BE2C (cell line): ENCODE measurements around the gene IL1RN.

ENCODE experiments used
- DNase-seq: peaks from one replicate; pipeline ENCODE4 v3.0.0-alpha.2; 2020
- H3K27me3 ChIP-seq: fragments of 250-450 bp; sonication (Bioruptor Pico); 2 replicates; pipeline ENCODE4 v1.5.1; 2020; ENCODE audit warnings: mild to moderate bottlenecking
- H3K36me3 ChIP-seq: fragments of 250-450 bp; sonication (Bioruptor Pico); 2 replicates; pipeline ENCODE4 v1.5.1; 2020; ENCODE audit warnings: mild to moderate bottlenecking
- H3K4me1 ChIP-seq: fragments of 250-450 bp; sonication (Bioruptor Pico); 2 replicates; pipeline ENCODE4 v1.5.1; 2020
- H3K4me3 ChIP-seq: 2 replicates; pipeline ENCODE4 v1.5.1; 2011; ENCODE audit warnings: low read depth, low read length
- H3K9me3 ChIP-seq: fragments of 250-450 bp; sonication (Bioruptor Pico); 2 replicates; pipeline ENCODE4 v1.5.1; 2020
- TF ChIP-seq, protein P1 (sequence below): IDR thresholded peaks from 2 replicates; pipeline ENCODE4 v1.5.1; 2012; ENCODE audit warnings: mild to moderate bottlenecking, low read depth, low read length

Gene IL1RN

GRCh38 chr2:113178891-113179290 is 51.5 kb downstream of the IL1RN start:
- no peaks in the 10 kb centered on the region for H3K4me1 ChIP-seq
- H3K36me3 ChIP-seq: no peaks in the 10 kb centered on the region
- no peak for DNase-seq
- no peak overlapping the region for H3K4me3 ChIP-seq
- no peaks in the 10 kb centered on the region for H3K9me3 ChIP-seq
- TF ChIP-seq, protein P1, sequence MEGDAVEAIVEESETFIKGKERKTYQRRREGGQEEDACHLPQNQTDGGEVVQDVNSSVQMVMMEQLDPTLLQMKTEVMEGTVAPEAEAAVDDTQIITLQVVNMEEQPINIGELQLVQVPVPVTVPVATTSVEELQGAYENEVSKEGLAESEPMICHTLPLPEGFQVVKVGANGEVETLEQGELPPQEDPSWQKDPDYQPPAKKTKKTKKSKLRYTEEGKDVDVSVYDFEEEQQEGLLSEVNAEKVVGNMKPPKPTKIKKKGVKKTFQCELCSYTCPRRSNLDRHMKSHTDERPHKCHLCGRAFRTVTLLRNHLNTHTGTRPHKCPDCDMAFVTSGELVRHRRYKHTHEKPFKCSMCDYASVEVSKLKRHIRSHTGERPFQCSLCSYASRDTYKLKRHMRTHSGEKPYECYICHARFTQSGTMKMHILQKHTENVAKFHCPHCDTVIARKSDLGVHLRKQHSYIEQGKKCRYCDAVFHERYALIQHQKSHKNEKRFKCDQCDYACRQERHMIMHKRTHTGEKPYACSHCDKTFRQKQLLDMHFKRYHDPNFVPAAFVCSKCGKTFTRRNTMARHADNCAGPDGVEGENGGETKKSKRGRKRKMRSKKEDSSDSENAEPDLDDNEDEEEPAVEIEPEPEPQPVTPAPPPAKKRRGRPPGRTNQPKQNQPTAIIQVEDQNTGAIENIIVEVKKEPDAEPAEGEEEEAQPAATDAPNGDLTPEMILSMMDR: no peak
- H3K27me3 ChIP-seq: no peaks in the 10 kb centered on the region

GRCh38 chr2:113179446-113180045 is 52.1 kb downstream of the IL1RN start:
- no peaks in the 10 kb centered on the region for H3K27me3 ChIP-seq
- H3K36me3 ChIP-seq: no peaks in the 10 kb centered on the region
- DNase-seq: no peak
- H3K4me3 ChIP-seq: no peak overlapping the region
- TF ChIP-seq, protein P1: no peak
- no peaks in the 10 kb centered on the region for H3K4me1 ChIP-seq
- H3K9me3 ChIP-seq: no peaks in the 10 kb centered on the region

DNA sequence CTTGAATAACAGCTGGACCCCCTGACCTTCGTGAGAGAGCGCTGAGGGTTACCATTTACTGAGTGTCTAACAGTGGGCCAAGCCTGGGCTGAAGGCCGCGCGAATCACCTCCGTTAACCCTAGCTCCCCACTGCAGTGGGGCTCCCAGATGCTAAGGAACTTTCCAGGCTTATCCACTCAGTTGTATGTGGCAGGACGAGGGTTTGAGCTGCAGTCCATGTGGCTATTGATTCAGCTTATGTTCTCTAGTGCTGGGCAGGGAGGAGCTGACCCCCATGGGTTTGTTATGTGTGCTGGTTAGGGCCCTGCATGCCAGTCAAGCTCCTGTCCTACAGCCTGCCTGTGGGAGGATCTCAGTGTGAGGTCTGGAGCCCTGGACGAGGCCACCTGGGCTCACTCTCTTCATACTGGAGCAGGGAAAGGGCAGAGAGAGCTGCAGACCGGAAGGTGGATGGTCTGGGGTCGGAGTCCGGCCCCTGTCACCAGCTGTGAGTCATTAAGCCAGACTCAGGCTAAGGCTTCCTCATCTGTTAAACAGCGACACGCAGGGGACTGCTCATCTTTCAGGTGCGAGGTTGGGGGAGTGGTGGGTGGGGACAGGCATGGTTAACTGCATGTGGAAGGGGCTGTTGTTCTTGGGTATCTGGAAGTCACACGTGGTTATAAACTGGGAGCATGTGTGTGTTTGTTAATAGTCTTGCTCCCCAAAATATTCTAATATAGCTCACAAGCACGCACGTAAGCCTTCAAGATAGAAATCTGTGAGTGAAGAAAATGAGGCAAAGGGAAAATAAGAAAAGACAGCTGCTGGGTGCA is 52.9 kb downstream of the IL1RN start:
- no peaks in the 10 kb centered on the region for H3K9me3 ChIP-seq
- H3K4me3 ChIP-seq: no peak overlapping the region
- H3K36me3 ChIP-seq: no peaks in the 10 kb centered on the region
- TF ChIP-seq, protein P1: no peak
- no peak for DNase-seq
- no peaks in the 10 kb centered on the region for H3K27me3 ChIP-seq
- no peaks in the 10 kb centered on the region for H3K4me1 ChIP-seq

GRCh38 chr2:113181258-113182051 is 54.1 kb downstream of the IL1RN start:
- TF ChIP-seq, protein P1: no peak
- Histone ChIP-seq H3K4me1 (no peaks in the 10 kb centered on the region), H3K36me3 (no peaks in the 10 kb centered on the region), H3K9me3 (no peaks in the 10 kb centered on the region), H3K27me3 (no peaks in the 10 kb centered on the region), H3K4me3 (no peak overlapping the region)
- no peak for DNase-seq

DNA sequence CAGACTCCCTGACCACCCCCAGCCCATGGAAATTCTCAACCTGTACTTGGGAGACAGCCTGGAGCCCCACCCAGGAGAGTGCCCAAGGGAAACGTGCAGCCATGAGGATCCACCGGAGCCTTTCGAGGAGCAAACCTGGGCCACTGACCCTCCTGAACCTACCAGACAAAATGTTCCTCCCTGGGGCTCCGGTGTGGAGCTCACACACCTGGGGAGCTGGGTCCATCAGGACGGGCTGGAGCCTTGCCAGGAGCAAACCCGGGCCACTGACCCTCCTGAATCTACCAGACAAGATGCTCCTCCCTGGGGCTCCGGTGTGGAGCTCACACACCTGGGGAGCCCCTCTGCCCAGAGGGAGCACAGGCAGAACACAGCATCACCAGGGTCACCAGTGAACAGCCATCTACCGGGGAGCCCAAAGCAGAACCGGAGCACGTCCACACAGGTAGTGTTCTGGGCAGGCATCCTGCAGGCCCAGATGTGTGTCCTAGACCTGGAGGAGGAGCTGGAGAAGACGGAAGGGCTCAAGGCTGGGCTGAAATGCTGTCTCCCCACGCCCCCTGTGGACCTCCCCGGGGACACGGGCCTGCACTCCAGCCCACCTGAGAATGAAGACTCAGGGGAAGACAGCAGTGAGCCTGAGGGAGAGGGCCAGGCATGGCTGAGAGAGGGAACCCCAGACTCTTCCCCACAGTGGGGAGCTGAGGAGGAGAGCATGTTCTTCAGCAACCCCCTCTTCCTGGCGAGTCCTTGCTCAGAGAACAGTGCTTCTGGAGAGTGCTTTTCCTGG is 55.3 kb downstream of the IL1RN start:
- Histone ChIP-seq H3K36me3 (no peaks in the 10 kb centered on the region), H3K9me3 (no peaks in the 10 kb centered on the region), H3K4me3 (no peak overlapping the region), H3K4me1 (no peaks in the 10 kb centered on the region), H3K27me3 (no peaks in the 10 kb centered on the region)
- DNase-seq: no peak
- TF ChIP-seq, protein P1: no peak
